Activated T-cell treated with anti-CD3 and anti-CD28 coated beads for 1 hour (primary cell): ENCODE results near the gene RABGAP1.

Source experiments
- DNase-seq: peaks from one replicate; pipeline ENCODE4 v3.0.0-alpha.2; 2020; ENCODE audit warnings: low read depth

The RABGAP1 gene

GRCh38 chr9:123048748-123049147 is 107.9 kb downstream of the RABGAP1 start:
- no peak for DNase-seq

GRCh38 chr9:123049589-123050222 is 108.9 kb downstream of the RABGAP1 start:
- no peak for DNase-seq

- no peak for DNase-seq
Measured at GRCh38 chr9:123053046-123053445, 112.2 kb downstream of the RABGAP1 start.

GRCh38 chr9:123053711-123054110 is 112.9 kb downstream of the RABGAP1 start:
- DNase-seq: no peak

- DNase-seq: no peak
Measured at GRCh38 chr9:123058834-123059233, 118.0 kb downstream of the RABGAP1 start.

- no peak for DNase-seq
Measured at GRCh38 chr9:123059472-123060220, 118.8 kb downstream of the RABGAP1 start.

GRCh38 chr9:123061216-123061615 is 120.4 kb downstream of the RABGAP1 start:
- DNase-seq: no peak

GRCh38 chr9:123062351-123063176 is 121.7 kb downstream of the RABGAP1 start:
- DNase-seq: no peak

GRCh38 chr9:123063177-123063598 is 122.4 kb downstream of the RABGAP1 start:
- DNase-seq: no peak

- no peak for DNase-seq
Measured at GRCh38 chr9:123063896-123064295, 123.1 kb downstream of the RABGAP1 start.

- DNase-seq: no peak
Measured at GRCh38 chr9:123064716-123065115, 123.9 kb downstream of the RABGAP1 start.

GRCh38 chr9:123065196-123065595 is 124.4 kb downstream of the RABGAP1 start:
- no peak for DNase-seq

- no peak for DNase-seq
Measured at GRCh38 chr9:123067136-123067535, 126.3 kb downstream of the RABGAP1 start.

- no peak for DNase-seq
Measured at GRCh38 chr9:123069010-123069481, 128.2 kb downstream of the RABGAP1 start.

GRCh38 chr9:123070198-123070597 is 129.4 kb downstream of the RABGAP1 start:
- DNase-seq: no peak

GRCh38 chr9:123072407-123072995 is 131.7 kb downstream of the RABGAP1 start:
- no peak for DNase-seq

GRCh38 chr9:123073441-123073840 is 132.6 kb downstream of the RABGAP1 start:
- no peak for DNase-seq

- no peak for DNase-seq
Measured at GRCh38 chr9:123073991-123074422, 133.2 kb downstream of the RABGAP1 start.

GRCh38 chr9:123074628-123075027 is 133.8 kb downstream of the RABGAP1 start:
- DNase-seq: no peak

GRCh38 chr9:123080444-123080843 is 139.6 kb downstream of the RABGAP1 start:
- DNase-seq: no peak

GRCh38 chr9:123081824-123082223 is 141.0 kb downstream of the RABGAP1 start:
- DNase-seq: no peak

GRCh38 chr9:123083680-123084079 is 142.9 kb downstream of the RABGAP1 start:
- no peak for DNase-seq
